Measurements from ENCODE around the gene LY86. TPM values are rescaled to one million over a fixed set of nuclear protein-coding genes. Genes with fewer than 3 reads are reported as not detected.

LY86 gene
- total and polyA plus RNA-seq, 8 donors: 0.16 to 6.1 (median 0.59) TPM; not detected in 1

DNA sequence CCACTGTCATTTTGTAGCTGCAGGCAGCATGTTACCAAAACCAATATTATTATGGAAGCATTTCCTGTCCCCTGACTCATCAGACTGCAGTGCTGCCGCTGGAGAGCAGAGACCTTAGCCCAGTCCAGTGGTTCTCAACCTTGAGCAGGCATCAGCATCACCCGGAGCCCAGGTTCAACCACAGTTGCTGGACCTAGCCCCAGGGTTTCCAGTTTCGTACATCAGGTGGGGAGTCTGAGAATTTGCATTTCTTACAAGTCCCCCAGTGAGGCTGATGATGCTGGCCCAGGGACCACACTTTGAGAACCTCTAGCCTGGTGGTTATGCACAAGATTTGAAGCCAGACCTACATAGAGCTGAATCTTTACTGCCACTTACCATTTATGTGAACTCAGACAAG is 47.3 kb downstream of the LY86 start:
- 89 to 92% methylated on average over 3 of the region's 3 CpGs for WGBS, 2 donors
- TF ChIP-seq, protein P1, sequence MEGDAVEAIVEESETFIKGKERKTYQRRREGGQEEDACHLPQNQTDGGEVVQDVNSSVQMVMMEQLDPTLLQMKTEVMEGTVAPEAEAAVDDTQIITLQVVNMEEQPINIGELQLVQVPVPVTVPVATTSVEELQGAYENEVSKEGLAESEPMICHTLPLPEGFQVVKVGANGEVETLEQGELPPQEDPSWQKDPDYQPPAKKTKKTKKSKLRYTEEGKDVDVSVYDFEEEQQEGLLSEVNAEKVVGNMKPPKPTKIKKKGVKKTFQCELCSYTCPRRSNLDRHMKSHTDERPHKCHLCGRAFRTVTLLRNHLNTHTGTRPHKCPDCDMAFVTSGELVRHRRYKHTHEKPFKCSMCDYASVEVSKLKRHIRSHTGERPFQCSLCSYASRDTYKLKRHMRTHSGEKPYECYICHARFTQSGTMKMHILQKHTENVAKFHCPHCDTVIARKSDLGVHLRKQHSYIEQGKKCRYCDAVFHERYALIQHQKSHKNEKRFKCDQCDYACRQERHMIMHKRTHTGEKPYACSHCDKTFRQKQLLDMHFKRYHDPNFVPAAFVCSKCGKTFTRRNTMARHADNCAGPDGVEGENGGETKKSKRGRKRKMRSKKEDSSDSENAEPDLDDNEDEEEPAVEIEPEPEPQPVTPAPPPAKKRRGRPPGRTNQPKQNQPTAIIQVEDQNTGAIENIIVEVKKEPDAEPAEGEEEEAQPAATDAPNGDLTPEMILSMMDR (IDR thresholded peaks at IDR 0.05): no peak
- DNase-seq (no peak), FAIRE-seq (no peak), ATAC-seq (no peak)
- H3K4me3 ChIP-seq: no peak overlapping the region
- H3K4me1 ChIP-seq: peaks cover 0 to 7% (median 7%) of the 10 kb centered on the region in 3 donors
- no peaks in the 10 kb centered on the region for H3K36me3 ChIP-seq
- intact Hi-C loops (cut with DNase I): no loop called here
- no peak overlapping the region for H3K27ac ChIP-seq
- no peaks in the 10 kb centered on the region for H3K9me3 ChIP-seq
- H3K27me3 ChIP-seq: no peaks in the 10 kb centered on the region

DNA sequence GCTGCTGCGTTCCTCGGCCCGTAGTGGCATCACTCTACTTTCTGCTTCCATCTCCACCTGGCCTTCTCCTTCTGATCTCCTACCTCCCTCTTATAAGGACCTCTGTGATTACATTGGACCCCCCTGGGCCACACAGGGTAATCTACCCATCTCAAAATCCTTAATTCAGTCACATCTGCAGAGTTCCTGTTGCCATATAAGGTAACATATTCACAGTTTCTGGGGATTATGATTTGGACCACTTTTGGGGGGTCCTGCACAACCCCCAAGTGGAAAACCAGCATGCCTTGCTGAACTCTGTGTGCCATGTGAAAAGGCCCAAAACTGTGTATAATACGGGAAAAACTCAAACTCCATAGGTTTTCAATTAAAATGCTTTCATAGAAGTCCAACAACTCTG is 51.1 kb downstream of the LY86 start:
- intact Hi-C loops (cut with DNase I): no loop called here
- no peak overlapping the region for H3K27ac ChIP-seq
- 94 to 97% methylated on average over 4 of the region's 4 CpGs for WGBS, 2 donors
- ATAC-seq (no peak), DNase-seq (no peak), FAIRE-seq (no peak)
- no peak overlapping the region for H3K4me3 ChIP-seq
- H3K4me1 ChIP-seq: no peaks in the 10 kb centered on the region
- no peaks in the 10 kb centered on the region for H3K36me3 ChIP-seq
- H3K9me3 ChIP-seq: no peaks in the 10 kb centered on the region
- TF ChIP-seq, protein P1 (IDR thresholded peaks at IDR 0.05): no peak
- H3K27me3 ChIP-seq: no peaks in the 10 kb centered on the region

DNA sequence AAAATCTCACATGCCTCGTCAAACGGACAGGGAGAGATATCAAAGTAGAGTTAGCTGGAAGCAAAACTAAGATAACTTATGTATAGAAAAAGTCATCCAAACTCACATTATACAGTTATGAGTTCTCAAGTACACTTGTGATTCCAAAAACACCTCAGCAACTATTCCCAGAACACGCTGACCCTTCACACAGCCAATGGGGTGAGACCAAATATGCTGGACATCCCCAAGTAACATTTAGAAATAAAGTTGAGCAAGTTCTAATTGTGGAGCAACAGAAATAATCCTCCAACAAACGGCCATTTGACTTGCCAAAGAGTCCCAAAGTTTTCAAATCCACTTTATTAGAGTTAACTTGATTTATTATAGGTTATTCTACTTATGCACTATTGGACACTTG is 52.4 kb downstream of the LY86 start:
- no peaks in the 10 kb centered on the region for H3K27me3 ChIP-seq
- ATAC-seq: no peak
- no peak overlapping the region for H3K4me3 ChIP-seq
- no peak overlapping the region for H3K27ac ChIP-seq
- H3K36me3 ChIP-seq: no peaks in the 10 kb centered on the region
- H3K4me1 ChIP-seq: no peaks in the 10 kb centered on the region
- FAIRE-seq: no peak
- TF ChIP-seq, protein P1 (IDR thresholded peaks at IDR 0.05): no peak
- H3K9me3 ChIP-seq: no peaks in the 10 kb centered on the region
- intact Hi-C loops (cut with DNase I): no loop called here
- DNase-seq: no peak
- WGBS, 2 donors: 78 to 87% methylated on average over 4 of the region's 4 CpGs

DNA sequence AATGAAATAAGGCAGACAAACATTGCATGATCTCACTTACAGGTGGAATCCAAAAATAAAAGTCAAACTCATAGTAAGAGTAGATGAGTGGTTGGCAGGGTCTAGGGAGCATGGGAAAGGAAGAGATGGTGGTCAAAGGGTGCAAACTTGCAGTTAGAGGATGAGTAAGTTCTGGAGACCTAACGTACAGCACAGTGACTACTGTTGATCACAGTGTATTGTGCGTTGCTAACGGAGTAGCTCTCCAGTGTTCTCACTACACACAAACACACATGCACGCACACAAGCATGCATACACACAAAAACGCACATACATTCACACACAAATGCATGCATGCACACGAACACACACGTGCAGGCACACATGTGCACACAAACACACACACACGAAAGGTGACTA is 54.9 kb downstream of the LY86 start:
- FAIRE-seq (no peak), ATAC-seq (no peak), DNase-seq (no peak)
- Histone ChIP-seq H3K27me3 (no peaks in the 10 kb centered on the region), H3K36me3 (no peaks in the 10 kb centered on the region), H3K27ac (no peak overlapping the region), H3K4me3 (no peak overlapping the region), H3K9me3 (no peaks in the 10 kb centered on the region), H3K4me1 (no peaks in the 10 kb centered on the region)
- WGBS, 2 donors: 86 to 92% methylated on average over 8 of the region's 8 CpGs
- intact Hi-C loops (cut with DNase I): no loop called here
- TF ChIP-seq, protein P1 (IDR thresholded peaks at IDR 0.05): no peak

DNA sequence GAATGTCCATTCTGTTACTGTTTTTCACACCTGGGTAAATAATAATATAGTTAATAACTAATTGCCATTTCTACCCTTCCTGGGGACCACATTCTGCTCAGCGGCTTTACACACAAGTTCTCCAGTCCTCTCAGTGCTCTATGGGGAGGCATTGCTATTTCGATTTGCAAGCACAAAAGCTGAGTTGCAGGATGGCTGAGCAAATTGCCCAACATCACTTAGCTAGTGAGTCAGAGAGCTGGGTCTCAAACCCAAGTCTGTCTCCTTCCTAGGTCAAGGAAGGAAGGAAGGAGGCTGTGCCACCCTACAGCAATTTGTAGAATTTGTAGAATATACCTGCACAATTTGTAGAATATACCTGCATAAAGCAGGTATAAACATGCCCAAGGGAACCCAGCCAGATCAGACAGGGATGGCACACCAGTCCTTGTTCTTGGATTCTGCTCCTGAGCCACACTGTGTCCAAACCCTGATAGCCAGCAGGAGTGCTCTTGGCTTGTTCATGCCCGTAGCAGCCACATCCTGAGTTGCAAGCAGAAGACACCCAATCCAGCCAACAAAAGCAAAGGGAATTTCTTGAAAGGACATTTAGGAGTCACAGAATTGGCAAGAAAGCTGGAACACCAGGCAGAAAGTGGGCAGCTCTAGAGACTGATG is 56.9 kb downstream of the LY86 start:
- no peaks in the 10 kb centered on the region for H3K9me3 ChIP-seq
- intact Hi-C loops (cut with DNase I): no loop called here
- ATAC-seq (no peak), FAIRE-seq (no peak), DNase-seq (no peak)
- WGBS, 2 donors: 78 to 80% methylated on average over 3 of the region's 3 CpGs
- H3K4me3 ChIP-seq: no peak overlapping the region
- H3K36me3 ChIP-seq: no peaks in the 10 kb centered on the region
- TF ChIP-seq, protein P1 (IDR thresholded peaks at IDR 0.05): no peak
- no peaks in the 10 kb centered on the region for H3K27me3 ChIP-seq
- no peak overlapping the region for H3K27ac ChIP-seq
- no peaks in the 10 kb centered on the region for H3K4me1 ChIP-seq

All from pancreas (tissue), 10 donors.